Muscle of arm (tissue), 12 donors: ENCODE measurements around the gene LRRFIP1. TPM values are rescaled to one million over a fixed set of nuclear protein-coding genes. Genes with fewer than 3 reads are reported as not detected.

ENCODE experiments used
- DNase-seq: peaks from one replicate; pipeline ENCODE4 v3.0.0-alpha.2; 2013
- polyA plus RNA-seq, 12 donors: library from polyadenylated mRNA; unstranded; fragments of 120-200 nt; gene quantifications; one replicate each; pipeline ENCODE4 v1.2.1, GENCODE V29; 2013; ENCODE audit not compliant: insufficient read length in 12 of 12

LRRFIP1 gene
- polyA plus RNA-seq, 12 donors = 108 to 837 (median 163) TPM

- no peak for DNase-seq
Observed at GRCh38 chr2:237637429-237638135, 10.2 kb downstream of the LRRFIP1 start.

- no peak for DNase-seq
Observed at GRCh38 chr2:237638176-237638575, 10.8 kb downstream of the LRRFIP1 start.

GRCh38 chr2:237639052-237639835, 11.9 kb downstream of the LRRFIP1 start:
- no peak for DNase-seq

- DNase-seq = no peak
Observed at GRCh38 chr2:237639836-237640220, 12.4 kb downstream of the LRRFIP1 start.

- no peak for DNase-seq
Observed at GRCh38 chr2:237640493-237640998, 13.2 kb downstream of the LRRFIP1 start.

GRCh38 chr2:237642038-237642734, 14.8 kb downstream of the LRRFIP1 start:
- no peak for DNase-seq

- DNase-seq = no peak
Observed at GRCh38 chr2:237643066-237643465, 15.7 kb downstream of the LRRFIP1 start.

- no peak for DNase-seq
Observed at GRCh38 chr2:237643582-237644380, 16.4 kb downstream of the LRRFIP1 start.

- no peak for DNase-seq
Observed at GRCh38 chr2:237644381-237644703, 17.0 kb downstream of the LRRFIP1 start.

- DNase-seq = no peak
Observed at GRCh38 chr2:237645261-237645660, 17.9 kb downstream of the LRRFIP1 start.

- DNase-seq = no peak
Observed at GRCh38 chr2:237647176-237648015, 20.0 kb downstream of the LRRFIP1 start.

- no peak for DNase-seq
Observed at GRCh38 chr2:237648016-237648381, 20.6 kb downstream of the LRRFIP1 start.

GRCh38 chr2:237649541-237650454, 22.4 kb downstream of the LRRFIP1 start:
- DNase-seq = no peak

- DNase-seq = no peak
Observed at GRCh38 chr2:237650455-237650850, 23.1 kb downstream of the LRRFIP1 start.

- no peak for DNase-seq
Observed at GRCh38 chr2:237651761-237652160, 24.4 kb downstream of the LRRFIP1 start.

- DNase-seq = no peak
Observed at GRCh38 chr2:237652181-237652580, 24.8 kb downstream of the LRRFIP1 start.

- no peak for DNase-seq
Observed at GRCh38 chr2:237652854-237653253, 25.5 kb downstream of the LRRFIP1 start.

- no peak for DNase-seq
Observed at GRCh38 chr2:237653776-237654558, 26.6 kb downstream of the LRRFIP1 start.

GRCh38 chr2:237657063-237657462, 29.7 kb downstream of the LRRFIP1 start:
- no peak for DNase-seq
